ENCODE results near the gene USP6NL. TPM values are rescaled to one million over a fixed set of nuclear protein-coding genes. Genes with fewer than 3 reads are reported as not detected.

The USP6NL gene
- total and polyA plus RNA-seq, 2 of the 8 experiments (the other 6 are each of a cell fraction or from before 2014, with no cell fraction given), result 10.9 to 28.8 TPM

DNA sequence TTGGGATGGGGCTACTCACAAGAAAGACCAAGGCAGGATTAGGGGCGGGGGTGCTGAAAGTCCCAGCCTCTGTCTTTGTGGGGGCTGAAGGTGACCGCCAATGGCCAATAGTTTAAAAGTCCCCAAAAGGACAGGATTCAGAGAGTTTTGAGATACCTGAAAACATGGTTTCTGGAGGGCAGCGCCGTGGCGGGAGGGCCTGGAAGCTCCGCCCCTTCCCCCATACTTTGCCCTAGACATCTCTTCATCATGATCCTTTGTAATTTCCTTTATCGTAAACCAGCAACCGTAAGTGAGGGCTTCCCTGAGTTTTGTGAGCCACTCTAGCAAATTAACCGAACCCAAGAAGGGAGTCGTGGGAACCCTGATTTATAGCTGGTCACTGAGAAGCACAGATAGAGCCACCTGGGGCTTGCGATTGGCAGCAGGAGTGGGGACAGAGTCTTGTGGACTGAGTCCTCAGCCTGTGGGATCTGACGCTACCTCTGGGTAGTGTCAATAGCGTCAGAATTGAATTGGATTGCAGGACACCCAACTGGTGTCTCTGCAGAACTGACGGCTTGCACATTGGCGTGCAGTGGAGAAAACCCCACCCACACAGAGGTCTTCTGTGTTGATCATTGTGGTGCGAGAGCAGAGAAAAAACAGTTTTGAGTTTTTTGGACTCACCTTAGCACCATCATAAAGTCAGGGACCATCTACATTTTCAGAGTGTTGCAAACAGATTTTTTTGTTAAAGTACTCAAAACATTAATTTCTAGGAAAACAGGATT lies 169.3 kb downstream of the USP6NL start:
- no peak overlapping the region for H2BK5ac ChIP-seq (ENCODE audit: low read depth, low read length)
- no peak overlapping the region for H2BK20ac ChIP-seq (ENCODE audit: low read length)
- ChIA-PET POLR2A (ENCODE audit: partially characterized antibody) (no interaction called here), CTCF (ENCODE audit: partially characterized antibody) (interaction anchor here (1.0 to 3.8 kb wide), 4 partner anchors 13 to 316 kb away, joined by 3 to 22 read pairs (median 4); no protein-coding TSS in a partner anchor)
- no peak for TF ChIP-seq SAP30 (IDR thresholded peaks at IDR 0.05; ENCODE audit: insufficient read depth, insufficient replicate concordance, low read length)
- no peak for TF ChIP-seq GABPA (IDR thresholded peaks at IDR 0.05; ENCODE audit: borderline replicate concordance, insufficient read depth, low read length)
- H4K5ac ChIP-seq (ENCODE audit: insufficient read length, low read depth, low read length), result no peak overlapping the region
- FAIRE-seq (no peak), DNase-seq (ENCODE audit: low read depth in 1 of 2, low spot score in 2 of 2) (peak in 1 of 2 experiments; percentile 35)
- H3K27ac ChIP-seq (ENCODE audit: low read depth, low read length), result no peak overlapping the region
- no peak overlapping the region for H2BK120ac ChIP-seq (replicated peaks; ENCODE audit: low read depth, low read length)
- no peak overlapping the region for H3K23ac ChIP-seq (ENCODE audit: insufficient read length)
- no peak overlapping the region for H2BK15ac ChIP-seq (ENCODE audit: low read length)
- H3K14ac ChIP-seq (ENCODE audit: insufficient read length), result no peak overlapping the region
- no peak overlapping the region for H2AFZ ChIP-seq (ENCODE audit: low read length)
- no peak overlapping the region for H3K4me2 ChIP-seq (ENCODE audit: insufficient read depth in 1 of 2, low read depth in 2 of 2, low read length in 2 of 2)
- H3K79me2 ChIP-seq (ENCODE audit: control insufficient read depth in 1 of 2, insufficient read depth in 2 of 2, low read length in 2 of 2), result no peaks in the 10 kb centered on the region
- H4K8ac ChIP-seq (ENCODE audit: extremely low read depth, insufficient read depth, low read length), result no peak overlapping the region
- H3K56ac ChIP-seq (replicated peaks; ENCODE audit: insufficient read length, low read depth, low read length), result no peak overlapping the region
- no peak overlapping the region for H3K9ac ChIP-seq (replicated peaks in 1 of 4; ENCODE audit: extremely low read depth in 1 of 4, low read depth in 3 of 4, low read length in 3 of 4)
- H4K91ac ChIP-seq (replicated peaks; ENCODE audit: insufficient read length, low read length), result no peak overlapping the region
- 94% methylated on average over 16 of the region's 16 CpGs; no CpG with 5 or more reads in 1 of the 2 experiments for WGBS, 2 experiments (ENCODE audit: extremely low coverage in 1 of 2, insufficient coverage in 1 of 2, insufficient read length in 1 of 2, insufficient replicate concordance in 2 of 2, low coverage in 1 of 2, low lambda C conversion rate in 2 of 2, missing lambda C conversion rate in 1 of 2)
- H3K9me3 ChIP-seq (ENCODE audit: insufficient read depth in 2 of 2, low read depth in 1 of 2, low read length in 1 of 2), result no peaks in the 10 kb centered on the region
- H3K18ac ChIP-seq (ENCODE audit: extremely low read depth, low read length), result no peak overlapping the region
- H3K23me2 ChIP-seq (ENCODE audit: low read depth, low read length), result peaks cover 2% of the 10 kb centered on the region; the same call in 1 of the 2 replicates
- H3K4me3 ChIP-seq (ENCODE audit: extremely low read depth in 1 of 4, insufficient read depth in 2 of 4, low read depth in 3 of 4, low read length in 4 of 4), result no peak overlapping the region
- 0 out of 7 replicates have a peak, but pooled peaks cover 0 to 2% (median 0%) of the 10 kb centered on the region in 4 experiments for H3K27me3 ChIP-seq (replicated peaks in 1 of 4; ENCODE audit: control insufficient read depth in 3 of 4, extremely low read depth in 1 of 4, insufficient read depth in 3 of 4, low read length in 3 of 4)
- peaks cover 7 to 19% (median 10%) of the 10 kb centered on the region in 4 experiments for H3K4me1 ChIP-seq (replicated peaks in 1 of 4; ENCODE audit: control insufficient read depth in 3 of 4, insufficient read depth in 4 of 4, low read length in 3 of 4)
- no peaks in the 10 kb centered on the region for H4K20me1 ChIP-seq (replicated peaks in 1 of 2; ENCODE audit: control insufficient read depth in 1 of 2, insufficient read depth in 2 of 2, low read length in 2 of 2)
- H2AK5ac ChIP-seq (ENCODE audit: low read depth, low read length), result no peak overlapping the region
- H3K79me1 ChIP-seq (ENCODE audit: low read depth, low read length), result no peaks in the 10 kb centered on the region
- no peak overlapping the region for H2BK12ac ChIP-seq (ENCODE audit: low read depth, low read length)
- H3K36me3 ChIP-seq (ENCODE audit: control insufficient read depth in 2 of 4, insufficient read depth in 4 of 4, low read length in 3 of 4), result no peaks in the 10 kb centered on the region
- no peak overlapping the region for H3K4ac ChIP-seq (replicated peaks; ENCODE audit: insufficient read length, low read depth, low read length)
